NCI-H524 treated with DMSO at 0.1 percent for 48 hours (cell line): ENCODE measurements around the gene SLC39A9.
"Not testable (repeated sequence)": the region's sequence is repeated elsewhere in the genome, so short reads cannot be mapped to it uniquely, and the experiment has no call there.

ENCODE experiments used
- DNase-seq: peaks from one replicate; lab custom pipeline; 2025; lab: John Stamatoyannopoulos, UW

The SLC39A9 gene

GRCh38 chr14:69478055-69478454 is 79.6 kb downstream of the SLC39A9 start:
- not testable (repeated sequence) for DNase-seq

GRCh38 chr14:69479696-69480095 is 81.2 kb downstream of the SLC39A9 start:
- DNase-seq, result no peak

GRCh38 chr14:69480136-69480535 is 81.6 kb downstream of the SLC39A9 start:
- no peak for DNase-seq

GRCh38 chr14:69481815-69482568 is 83.5 kb downstream of the SLC39A9 start:
- peak; percentile 69 for DNase-seq

- peak; percentile 49 for DNase-seq
These were observed 85.4 kb downstream of the SLC39A9 start for GRCh38 chr14:69483765-69484443.

- DNase-seq, result no peak
These were observed 86.2 kb downstream of the SLC39A9 start, which contains the start of gene PLEKHD1 for GRCh38 chr14:69484444-69485314. PLEKHD1 (plus strand) TSS chr14:69484728; CDS start chr14:69484966, 238 bp downstream.

- DNase-seq, result no peak
These were observed 86.8 kb downstream of the SLC39A9 start for GRCh38 chr14:69485315-69485660.

- no peak for DNase-seq
These were observed 87.2 kb downstream of the SLC39A9 start for GRCh38 chr14:69485701-69486100.

GRCh38 chr14:69487226-69487625 is 88.7 kb downstream of the SLC39A9 start:
- DNase-seq, result no peak

- DNase-seq, result no peak
These were observed 89.3 kb downstream of the SLC39A9 start for GRCh38 chr14:69487771-69488170.

- DNase-seq, result no peak
These were observed 91.0 kb downstream of the SLC39A9 start for GRCh38 chr14:69489495-69489894.

- DNase-seq, result no peak
These were observed 91.9 kb downstream of the SLC39A9 start for GRCh38 chr14:69490219-69490918.

GRCh38 chr14:69491193-69491592 is 92.7 kb downstream of the SLC39A9 start:
- no peak for DNase-seq

- no peak for DNase-seq
These were observed 94.5 kb downstream of the SLC39A9 start for GRCh38 chr14:69493038-69493437.

- no peak for DNase-seq
These were observed 95.3 kb downstream of the SLC39A9 start for GRCh38 chr14:69493791-69494190.

- DNase-seq, result no peak
These were observed 96.9 kb downstream of the SLC39A9 start for GRCh38 chr14:69495341-69495921.

GRCh38 chr14:69497866-69498265 is 99.4 kb downstream of the SLC39A9 start:
- not testable (repeated sequence) for DNase-seq

GRCh38 chr14:69498286-69498685 is 99.8 kb downstream of the SLC39A9 start:
- not testable (repeated sequence) for DNase-seq

GRCh38 chr14:69499436-69499835 is 100.9 kb downstream of the SLC39A9 start:
- DNase-seq, result no peak

- DNase-seq, result no peak
These were observed 101.6 kb downstream of the SLC39A9 start for GRCh38 chr14:69500096-69500495.

GRCh38 chr14:69500736-69501135 is 102.2 kb downstream of the SLC39A9 start:
- no peak for DNase-seq
